ENCODE measurements around the gene CD58.
"Not testable (repeated sequence)": the region's sequence is repeated elsewhere in the genome, so short reads cannot be mapped to it uniquely, and the experiment has no call there.

The CD58 gene

GRCh38 chr1:116591951-116592605 lies 21.3 kb upstream of the CD58 start:
- DNase-seq, result not testable (repeated sequence)

- DNase-seq, result not testable (repeated sequence)
Observed at GRCh38 chr1:116591006-116591950, 20.5 kb upstream of the CD58 start.

- DNase-seq, result not testable (repeated sequence)
Observed at GRCh38 chr1:116590359-116591005, 19.7 kb upstream of the CD58 start.

GRCh38 chr1:116589101-116589735 lies 18.4 kb upstream of the CD58 start:
- peak; percentile 40 for DNase-seq

- no peak for DNase-seq
Observed at GRCh38 chr1:116587501-116588227, 16.8 kb upstream of the CD58 start.

- peak; percentile 22 for DNase-seq
Observed at GRCh38 chr1:116586741-116587143, 15.9 kb upstream of the CD58 start.

GRCh38 chr1:116585886-116586285 lies 15.1 kb upstream of the CD58 start:
- DNase-seq, result no peak

GRCh38 chr1:116581323-116581885 lies 10.6 kb upstream of the CD58 start:
- DNase-seq, result no peak

- no peak for DNase-seq
Observed at GRCh38 chr1:116580446-116581322, 9.9 kb upstream of the CD58 start.

GRCh38 chr1:116579259-116579875 lies 8.5 kb upstream of the CD58 start:
- no peak for DNase-seq

- no peak for DNase-seq
Observed at GRCh38 chr1:116578581-116578980, 7.8 kb upstream of the CD58 start.

- no peak for DNase-seq
Observed at GRCh38 chr1:116577759-116578314, 7.0 kb upstream of the CD58 start.

- DNase-seq, result peak; percentile 67
Observed at GRCh38 chr1:116574581-116575291, 3.9 kb upstream of the CD58 start.

GRCh38 chr1:116573431-116574095 lies 2.7 kb upstream of the CD58 start:
- DNase-seq, result peak; percentile 60

GRCh38 chr1:116572771-116573430 lies 2.1 kb upstream of the CD58 start:
- no peak for DNase-seq

- DNase-seq, result no peak
Observed at GRCh38 chr1:116572099-116572498, 1.3 kb upstream of the CD58 start.

- DNase-seq, result no peak
Observed at GRCh38 chr1:116571215-116571919, 541 bp upstream of the CD58 start.
